Ishikawa (cell line): ENCODE data around the gene NOS1AP.

Experiments used
- CEBPB ChIP-seq: IDR thresholded peaks from 2 replicates; pipeline ENCODE4 v1.6.1; 2012
- CREB1 ChIP-seq: IDR thresholded peaks from 2 replicates; pipeline ENCODE4 v1.6.1; 2012; ENCODE audit warnings: low read depth
- EGR1 ChIP-seq: IDR thresholded peaks from 2 replicates; pipeline ENCODE4 v1.6.1; 2012
- EP300 ChIP-seq: IDR thresholded peaks from 2 replicates; pipeline ENCODE4 v1.6.1; 2012; ENCODE audit warnings: borderline replicate concordance
- FOXM1 ChIP-seq: IDR thresholded peaks from 2 replicates; pipeline ENCODE4 v1.6.1; 2012; ENCODE audit warnings: low read depth, borderline replicate concordance
- MAX ChIP-seq: IDR thresholded peaks from 2 replicates; pipeline ENCODE4 v1.6.1; 2012
- NFIC ChIP-seq: IDR thresholded peaks from 2 replicates; pipeline ENCODE4 v1.6.1; 2012
- RAD21 ChIP-seq: IDR thresholded peaks from 2 replicates; pipeline ENCODE4 v1.6.1; 2012; ENCODE audit warnings: low read depth
- REST ChIP-seq: IDR thresholded peaks from 2 replicates; pipeline ENCODE4 v1.6.1; 2012; ENCODE audit warnings: low read depth, mild to moderate bottlenecking
- TAF1 ChIP-seq: IDR thresholded peaks from 2 replicates; pipeline ENCODE4 v1.6.1; 2012; ENCODE audit warnings: low read depth, mild to moderate bottlenecking
- TCF12 ChIP-seq: IDR thresholded peaks from 2 replicates; pipeline ENCODE4 v1.6.1; 2012; ENCODE audit warnings: low read depth
- TEAD4 ChIP-seq: IDR thresholded peaks from 2 replicates; pipeline ENCODE4 v1.6.1; 2012
- USF1 ChIP-seq: IDR thresholded peaks from 2 replicates; pipeline ENCODE4 v1.6.1; 2012
- YY1 ChIP-seq: IDR thresholded peaks from 2 replicates; pipeline ENCODE4 v1.6.1; 2012; ENCODE audit warnings: low read depth
- ZBTB7A ChIP-seq: IDR thresholded peaks from 2 replicates; pipeline ENCODE4 v1.6.1; 2012; ENCODE audit warnings: low read depth

Gene NOS1AP

DNA sequence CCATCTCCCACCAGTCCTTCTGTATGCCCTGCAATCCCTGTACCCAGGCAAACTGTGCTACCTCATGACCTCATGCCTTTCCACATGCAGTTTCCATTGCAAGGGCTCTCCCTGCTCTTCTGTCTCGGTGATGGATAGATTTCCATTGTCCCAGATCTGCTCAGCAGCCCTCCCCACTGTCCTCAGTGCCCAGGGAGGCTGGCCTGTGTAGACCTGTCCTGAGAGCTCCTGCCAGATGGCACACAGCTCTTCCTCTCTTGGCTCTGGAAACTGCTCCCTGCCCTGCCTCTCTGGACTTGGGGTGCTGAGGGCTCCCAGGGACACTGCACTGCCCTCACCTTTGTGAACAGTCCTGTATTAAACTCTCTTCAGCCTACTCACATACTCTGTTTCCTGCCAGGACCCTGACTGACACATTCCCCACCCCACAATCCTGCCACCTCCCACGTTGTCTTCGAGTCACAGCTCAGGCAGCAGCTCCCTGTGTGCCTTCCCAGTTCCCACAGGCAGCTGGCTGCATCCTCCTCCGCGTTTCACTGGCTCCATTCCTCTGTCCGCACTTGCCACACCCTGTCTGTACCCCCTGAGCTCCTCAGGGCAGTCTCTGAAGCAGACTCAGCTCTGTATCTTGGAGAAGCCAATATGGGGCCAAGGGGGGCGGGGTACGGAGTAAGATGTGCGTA lies 250.1 kb downstream of the NOS1AP start:
- no peak for TF ChIP-seq REST

DNA sequence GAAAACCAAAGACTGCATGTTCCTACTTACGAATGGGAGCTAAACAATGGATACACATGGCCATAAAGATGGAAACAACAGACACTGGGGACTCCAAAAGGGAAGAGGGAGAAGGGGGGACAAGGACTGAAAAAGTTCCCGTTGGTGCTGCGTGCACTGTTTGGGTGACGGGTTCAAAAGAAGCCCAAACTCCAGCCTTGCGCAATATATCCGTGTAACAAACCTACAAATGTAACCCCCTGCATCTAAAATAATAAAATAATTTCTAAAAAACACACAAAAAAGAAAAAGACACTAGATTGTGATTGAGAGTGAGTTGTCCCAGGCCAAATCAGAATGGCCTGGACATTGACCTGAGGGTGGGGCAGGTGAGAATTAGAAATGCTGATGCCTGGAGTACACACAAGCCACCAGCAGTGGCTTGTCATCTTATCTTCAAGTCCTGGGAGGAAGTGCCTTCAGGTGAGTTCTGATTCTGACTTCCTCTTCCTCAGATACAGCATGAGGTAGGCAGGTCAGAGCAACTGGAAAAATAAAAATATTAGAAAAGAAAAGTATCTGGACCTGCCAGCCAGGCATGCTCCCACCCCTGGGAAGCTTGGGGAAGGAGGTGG lies 252.4 kb downstream of the NOS1AP start:
- no peak for TF ChIP-seq EGR1
- TF ChIP-seq EP300: no peak
- TF ChIP-seq YY1: no peak
- TF ChIP-seq REST: no peak
- no peak for TF ChIP-seq FOXM1
- TF ChIP-seq CEBPB: peak; percentile 48; the same call in 1 of the 2 replicates
- TF ChIP-seq ZBTB7A: no peak
- no peak for TF ChIP-seq TEAD4

- no peak for TF ChIP-seq TEAD4
- no peak for TF ChIP-seq USF1
- TF ChIP-seq TCF12: no peak
- TF ChIP-seq MAX: no peak
- no peak for TF ChIP-seq YY1
- no peak for TF ChIP-seq EP300
- TF ChIP-seq ZBTB7A: no peak
- no peak for TF ChIP-seq CEBPB
- no peak for TF ChIP-seq FOXM1
- TF ChIP-seq CREB1: no peak
- no peak for TF ChIP-seq NFIC
- TF ChIP-seq TAF1: no peak
- TF ChIP-seq RAD21: no peak
- no peak for TF ChIP-seq REST
- TF ChIP-seq EGR1: no peak
These were observed 253.5 kb downstream of the NOS1AP start for GRCh38 chr1:162323023-162323422.

GRCh38 chr1:162324396-162324795 lies 254.9 kb downstream of the NOS1AP start:
- TF ChIP-seq CREB1: no peak
- TF ChIP-seq EP300: no peak
- TF ChIP-seq YY1: no peak
- TF ChIP-seq NFIC: no peak
- TF ChIP-seq USF1: no peak
- TF ChIP-seq TEAD4: no peak
- no peak for TF ChIP-seq TAF1
- no peak for TF ChIP-seq MAX
- TF ChIP-seq ZBTB7A: no peak
- TF ChIP-seq EGR1: no peak
- no peak for TF ChIP-seq FOXM1
- no peak for TF ChIP-seq REST
- no peak for TF ChIP-seq TCF12
